Measurements from ENCODE around the gene RPS3.
"Not testable (repeated sequence)": the region's sequence is repeated elsewhere in the genome, so short reads cannot be mapped to it uniquely, and the experiment has no call there.

The RPS3 gene

DNA sequence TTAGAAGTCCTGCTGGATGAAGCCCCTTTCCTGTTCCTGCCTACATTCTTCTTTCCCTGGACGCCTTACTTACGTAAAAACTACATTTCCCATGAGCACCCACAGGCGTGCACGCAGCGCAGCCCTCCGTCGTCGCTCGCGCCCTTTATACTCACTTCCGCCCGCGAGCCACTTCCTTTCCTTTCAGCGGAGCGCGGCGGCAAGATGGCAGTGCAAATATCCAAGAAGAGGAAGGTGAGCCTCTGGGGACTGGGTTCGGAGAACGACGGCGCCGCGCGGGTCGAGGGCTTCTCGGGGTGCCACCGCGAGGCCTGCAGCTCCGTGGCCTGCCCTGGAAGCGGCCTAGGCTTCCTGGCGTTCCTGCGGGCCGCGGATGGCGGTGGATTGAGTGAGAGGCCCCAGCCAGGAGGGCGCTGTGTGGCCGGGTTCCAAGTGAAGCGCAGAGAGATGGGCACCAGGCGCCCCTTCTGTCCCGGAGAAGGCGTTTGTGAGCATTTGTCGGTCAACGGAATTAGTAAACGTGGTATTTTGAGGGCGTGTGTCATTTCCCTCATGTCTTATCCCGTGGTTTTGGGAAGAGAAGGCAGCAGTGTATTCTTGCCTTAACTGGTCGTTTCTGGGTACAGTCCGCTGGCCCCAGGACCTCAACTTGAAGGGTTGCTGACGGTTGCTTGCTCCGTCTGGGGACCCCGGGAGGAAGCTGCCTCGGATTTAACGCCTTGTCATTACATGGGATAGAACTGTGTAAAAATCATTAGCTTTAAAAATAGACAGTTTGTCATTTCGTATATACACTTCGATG, at the start of gene RPS3:
Gene RPS3, plus strand, starts transcription at position 175 of the 802 bp plus-strand sequence. Its CDS starts 30 bp downstream, at position 205.
- peak; percentile 84 to 90 for DNase-seq

DNA sequence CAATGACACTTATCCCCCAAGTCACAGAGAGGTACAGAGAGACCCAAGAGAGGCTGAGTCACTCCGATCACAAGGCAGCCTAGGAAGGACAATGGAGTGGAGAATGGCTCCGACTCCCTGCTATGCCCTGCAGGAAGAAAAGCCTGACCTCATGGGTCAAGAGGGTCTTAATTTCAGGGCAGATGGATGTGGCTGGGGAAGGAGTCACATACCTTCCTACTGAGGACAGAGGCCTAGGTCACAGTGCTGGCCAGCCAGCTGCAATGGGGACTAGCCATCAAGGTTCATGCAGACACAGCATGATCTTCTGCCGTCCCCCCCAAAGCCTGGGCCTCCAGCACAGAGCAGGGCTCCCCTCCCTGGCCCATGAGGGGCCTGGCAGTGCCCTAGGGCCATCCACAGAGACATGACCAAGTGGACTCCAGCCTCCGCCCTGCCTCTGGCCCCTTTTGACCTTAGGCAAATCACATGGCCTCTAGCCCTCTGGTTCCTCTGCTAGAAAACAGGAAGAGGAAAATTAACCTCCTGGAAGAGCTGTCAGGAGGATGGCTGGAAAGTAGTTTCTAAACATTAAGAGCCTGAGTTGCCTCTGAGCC, 49.7 kb upstream of the RPS3 start:
- DNase-seq = peak; percentile 53 to 65

- no peak for DNase-seq
Observed at GRCh38 chr11:75350122-75350742, 49.1 kb upstream of the RPS3 start.

DNA sequence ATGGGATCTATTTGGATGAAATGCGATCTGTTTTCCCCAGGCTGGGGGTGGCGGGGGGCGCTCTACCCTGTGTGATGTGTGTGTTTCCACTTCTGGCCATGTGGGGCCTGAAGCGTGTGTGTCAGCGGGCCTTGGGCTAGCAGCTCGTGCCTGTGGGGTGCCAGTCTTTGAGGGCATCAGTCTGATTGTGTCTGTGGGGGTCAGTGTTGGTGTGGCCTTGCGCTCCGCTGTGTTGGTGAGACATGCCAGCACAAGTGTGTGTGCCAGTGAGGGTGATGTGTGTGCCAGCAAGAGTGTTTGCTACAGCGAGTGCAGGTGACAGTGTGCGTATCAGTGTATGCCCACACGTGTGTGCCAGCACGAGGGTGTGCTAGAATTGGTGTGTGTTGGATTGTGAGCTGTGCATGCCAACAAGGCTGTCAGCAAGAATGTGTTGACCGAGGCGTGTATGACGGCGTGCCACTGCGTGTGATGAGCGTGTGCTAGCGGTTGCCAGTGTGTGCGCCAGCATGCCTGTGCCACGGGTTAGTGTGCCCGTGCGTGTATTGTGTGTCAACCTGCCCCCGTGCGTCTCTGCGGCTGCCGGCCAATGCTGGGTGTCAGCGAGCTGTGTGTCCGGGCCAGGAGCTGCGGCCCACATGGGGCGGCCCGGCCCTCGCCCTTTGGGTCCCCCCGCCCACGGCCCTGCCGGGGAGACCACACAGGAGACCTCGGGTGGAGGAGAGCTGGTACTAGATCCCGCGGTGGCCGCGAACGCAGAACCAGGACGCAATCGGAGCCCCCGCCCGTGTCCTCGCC, 48.4 kb upstream of the RPS3 start:
- DNase-seq = peak; percentile 29 to 33

GRCh38 chr11:75351541-75351790, 47.9 kb upstream of the RPS3 start, which contains the start of gene ARRB1:
Gene ARRB1, minus strand, starts transcription at chr11:75351661. Its CDS starts 54 bp downstream, at chr11:75351607.
- no peak for DNase-seq

DNA sequence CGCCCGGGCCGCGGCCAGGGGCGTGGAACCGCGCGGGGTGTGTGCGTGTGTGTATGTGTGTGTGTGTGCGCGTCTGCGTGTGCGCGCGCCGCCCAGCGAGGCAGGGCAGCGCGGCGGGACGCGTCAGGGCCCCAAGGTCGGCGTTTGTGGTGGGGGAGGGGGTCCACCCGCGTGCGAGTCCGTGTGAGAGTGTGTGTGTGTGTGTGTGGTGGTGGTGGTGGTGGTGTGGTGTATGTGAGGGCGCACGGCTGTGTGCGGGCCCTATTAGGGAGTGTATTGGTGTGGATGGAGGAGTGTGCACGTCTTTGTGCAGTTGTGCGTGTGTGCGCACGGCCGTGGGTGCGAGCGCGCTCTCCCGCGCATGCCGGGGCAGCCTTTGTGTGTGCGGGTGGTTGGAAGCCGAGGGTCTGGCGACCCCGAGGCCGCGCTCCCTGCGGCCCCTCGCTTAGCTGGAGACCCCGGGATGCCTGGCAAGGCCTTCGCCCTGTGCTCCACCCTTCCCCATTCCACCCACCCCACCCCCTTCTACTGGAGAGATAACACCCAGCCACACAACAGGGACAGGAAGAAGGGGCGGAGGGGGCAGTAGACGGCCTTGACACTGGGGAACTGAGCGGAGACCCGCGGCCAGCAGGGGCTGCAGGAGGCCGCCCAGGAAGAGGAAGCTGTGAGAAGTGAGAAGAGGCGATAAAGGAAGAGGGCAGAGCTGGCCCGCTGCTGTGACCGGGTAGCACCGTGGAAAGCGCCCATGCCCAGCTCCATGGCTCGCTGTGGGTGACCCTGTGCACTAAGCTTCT, 47.3 kb upstream of the RPS3 start:
- DNase-seq = peak; percentile 77 to 79

DNA sequence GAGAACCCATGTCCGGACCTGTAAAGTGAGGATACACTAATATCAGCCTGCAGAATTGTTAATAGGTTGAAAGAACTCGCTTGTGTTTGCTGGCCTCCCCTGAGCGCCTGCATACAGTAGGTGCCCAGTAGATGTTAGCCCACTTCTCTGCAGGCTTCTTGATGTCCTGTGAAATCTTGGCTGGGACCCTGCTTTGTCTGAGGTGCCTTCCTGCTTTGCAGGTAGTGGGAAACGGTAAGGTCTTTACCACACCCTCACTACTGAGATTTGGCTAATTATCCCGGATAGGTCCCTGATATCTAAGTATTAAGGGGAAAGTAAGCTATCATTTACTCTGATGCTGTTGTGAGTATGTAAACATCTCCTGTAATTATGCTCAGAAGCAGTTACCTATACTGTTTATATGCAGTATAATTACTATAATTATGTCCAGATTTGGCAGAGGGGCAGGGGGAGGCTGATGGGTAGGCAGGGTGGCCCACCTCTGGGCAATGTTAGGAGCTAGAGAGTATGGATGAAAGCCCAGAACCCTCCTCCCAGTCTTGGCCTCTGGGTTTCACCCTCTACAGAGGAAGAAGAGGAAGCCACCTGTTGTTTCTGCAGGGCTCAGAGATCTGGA, 46.6 kb upstream of the RPS3 start:
- DNase-seq = no peak

DNA sequence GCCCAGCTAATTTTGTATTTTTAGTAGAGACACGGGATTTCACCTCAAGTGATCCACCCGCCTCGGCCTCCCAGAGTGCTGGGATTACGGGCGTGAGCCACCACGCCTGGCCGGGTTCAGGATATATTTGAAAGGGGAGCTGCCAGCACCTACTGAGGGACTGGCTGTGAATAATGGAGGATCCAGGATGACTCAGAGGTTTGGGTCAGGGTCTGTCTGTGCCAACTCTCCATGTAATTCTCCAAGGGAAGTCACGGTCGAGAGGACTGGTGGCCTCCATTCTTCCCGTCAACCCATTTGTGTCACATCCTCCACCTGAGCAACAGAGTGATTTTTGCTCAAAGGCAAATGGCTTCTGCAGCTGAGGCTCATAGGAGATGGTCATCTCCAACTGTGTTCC, 44.3 kb upstream of the RPS3 start:
- DNase-seq = no peak

GRCh38 chr11:75356613-75357012, 42.7 kb upstream of the RPS3 start:
- DNase-seq = no peak

GRCh38 chr11:75362285-75362684, 37.0 kb upstream of the RPS3 start:
- not testable (repeated sequence) for DNase-seq

DNA sequence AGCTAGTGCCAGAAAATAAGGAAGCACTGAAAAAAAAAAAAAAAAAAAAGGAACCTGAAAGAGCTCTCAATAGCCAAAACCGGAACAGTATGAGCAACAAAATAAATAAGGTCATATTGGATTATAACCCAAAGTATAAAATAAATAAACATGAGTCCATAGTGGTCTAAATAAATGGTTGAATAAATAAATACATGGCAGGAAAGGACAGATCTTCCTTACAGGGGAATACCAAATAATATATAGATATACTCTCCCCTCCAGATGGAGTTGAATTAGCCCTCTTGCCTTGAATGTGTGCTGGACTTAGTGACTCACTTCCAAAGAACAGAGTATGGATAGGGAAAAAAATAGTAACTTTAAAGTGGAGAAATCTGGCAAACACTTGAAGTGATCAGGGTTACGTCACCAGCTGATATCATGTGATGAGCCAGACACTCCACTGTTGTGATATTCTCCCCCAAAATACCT, 33.6 kb upstream of the RPS3 start:
- DNase-seq = peak; percentile 46 to 48

DNA sequence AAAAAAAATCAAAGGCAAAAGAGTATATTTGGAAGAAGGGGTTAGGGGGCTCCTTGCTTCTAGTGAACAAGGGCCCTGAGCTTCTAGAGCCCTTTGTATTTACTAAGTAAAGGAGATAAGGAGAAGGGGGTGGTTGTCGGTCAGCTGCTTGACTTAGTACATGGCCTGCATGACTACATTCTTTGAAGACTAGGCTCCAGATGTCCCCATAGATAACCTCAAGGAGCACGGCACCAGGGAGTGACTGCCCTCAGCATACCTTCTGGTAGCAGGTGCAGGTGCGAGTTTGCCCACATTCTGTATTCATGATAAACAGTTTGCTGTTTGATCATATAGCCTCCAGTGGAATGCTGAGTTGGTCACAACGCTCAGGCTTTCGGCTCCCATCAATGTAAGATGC, 32.5 kb upstream of the RPS3 start:
- not testable (repeated sequence) for DNase-seq

DNA sequence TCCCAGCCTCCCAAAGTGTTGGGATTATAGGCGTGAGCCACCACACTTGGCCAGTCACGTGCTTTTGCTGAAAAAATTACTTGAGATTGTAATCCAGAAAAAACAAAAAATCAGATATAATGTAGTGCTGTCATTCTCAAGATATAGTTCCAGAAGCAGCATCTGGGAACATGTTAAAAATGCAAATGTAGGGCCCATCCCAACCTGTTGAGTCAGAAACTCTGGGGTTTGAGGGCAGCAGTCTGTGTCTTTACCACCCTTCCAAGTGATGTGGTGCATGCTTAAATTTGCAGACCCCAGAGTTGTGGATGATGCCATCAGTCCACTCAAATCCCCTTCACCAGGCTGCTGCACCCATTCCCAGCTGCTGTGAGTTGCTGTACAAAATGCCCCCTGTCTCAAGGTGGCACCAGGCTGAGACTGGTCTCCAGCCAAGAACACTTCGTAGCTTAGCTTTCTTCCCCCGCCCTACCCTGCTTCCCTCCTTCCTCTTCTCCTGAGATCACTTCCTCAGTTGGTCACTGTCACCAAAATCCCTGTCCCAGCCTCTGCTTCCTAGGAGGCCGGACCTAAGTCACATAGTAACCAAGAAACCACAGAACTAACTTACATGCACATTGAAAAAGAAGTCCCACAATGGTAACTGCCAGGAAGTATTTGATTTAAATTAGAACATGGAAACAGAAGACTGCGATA, 29.6 kb upstream of the RPS3 start:
- peak; percentile 75 to 84 for DNase-seq

DNA sequence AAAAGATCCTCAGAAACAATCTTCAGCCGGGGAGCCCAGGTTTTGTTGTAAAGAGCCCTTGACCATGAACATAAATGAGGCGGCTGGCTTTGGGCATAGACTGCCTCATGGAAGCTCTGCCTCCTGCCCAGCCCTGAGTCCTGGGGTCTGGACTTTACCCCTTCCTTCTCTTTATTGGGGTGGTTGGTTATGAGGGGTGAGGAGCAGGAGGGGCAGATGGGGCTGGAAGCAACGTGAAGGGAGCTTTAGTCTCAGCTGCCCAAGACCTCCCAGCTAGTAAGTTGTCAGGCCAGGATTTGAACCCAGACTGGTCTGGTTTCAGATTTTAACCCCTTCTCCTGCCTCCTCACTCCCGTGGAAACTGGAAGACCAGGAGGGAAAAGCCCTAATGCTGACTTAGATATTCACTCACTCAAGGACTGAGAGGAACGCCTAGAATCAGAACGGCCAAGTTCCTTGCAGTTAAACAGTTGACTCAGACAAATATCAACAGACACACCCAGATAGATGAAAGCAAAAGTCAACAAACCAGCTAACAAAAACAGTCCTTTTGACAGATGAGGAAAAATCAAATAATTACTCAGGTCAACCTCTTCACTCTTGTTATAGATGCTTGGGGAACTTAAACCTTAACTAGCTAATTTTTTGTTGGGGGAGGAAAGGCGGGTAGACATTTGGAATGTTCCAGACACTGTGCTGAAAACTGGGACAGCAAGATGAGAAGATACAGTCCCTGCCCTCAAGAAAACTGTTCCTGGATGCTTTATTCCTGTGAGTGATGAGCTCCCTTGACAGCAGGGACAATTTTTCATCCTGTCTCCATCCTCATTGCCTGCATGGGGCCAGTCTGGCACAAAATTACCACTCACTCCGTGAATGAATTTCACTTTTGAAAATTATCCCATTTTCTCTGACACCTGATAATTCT, 27.1 kb upstream of the RPS3 start:
- DNase-seq = no peak

- no peak for DNase-seq
Observed at GRCh38 chr11:75373201-75373600, 26.1 kb upstream of the RPS3 start.

- no peak for DNase-seq
Observed at GRCh38 chr11:75374646-75375045, 24.7 kb upstream of the RPS3 start.

DNA sequence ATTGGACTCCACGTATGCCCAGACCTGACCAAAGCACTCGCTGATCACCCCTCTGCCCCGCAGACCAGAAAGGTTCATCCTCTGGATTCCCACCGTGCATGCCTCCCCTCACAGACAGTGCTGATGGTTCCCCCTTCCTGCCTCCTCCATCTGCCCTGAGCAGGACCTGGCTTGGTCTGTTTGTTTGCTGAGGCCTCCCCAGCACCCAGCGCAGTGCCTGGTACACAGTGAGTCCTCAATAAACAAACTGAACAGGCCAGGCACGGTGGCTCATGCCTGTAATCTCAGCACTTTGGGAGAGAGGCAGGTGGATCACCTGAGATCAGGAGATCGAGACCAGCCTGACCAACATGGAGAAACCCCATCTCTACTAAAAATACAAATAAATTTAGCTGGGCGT, 23.7 kb upstream of the RPS3 start:
- no peak for DNase-seq

GRCh38 chr11:75376175-75376574, 23.1 kb upstream of the RPS3 start:
- no peak for DNase-seq

GRCh38 chr11:75378776-75379175, 20.5 kb upstream of the RPS3 start:
- not testable (repeated sequence) for DNase-seq

GRCh38 chr11:75380245-75380644, 19.1 kb upstream of the RPS3 start:
- no peak for DNase-seq

Data from AML-193 (cell line).